GM18519 (cell line): ENCODE data around the gene PIP4P1.

Source experiments
- ATAC-seq: cut with Tn5 transposase; IDR thresholded peaks from one replicate; pipeline ENCODE4 v1.9.1; 2021; ENCODE audit warnings: mild to moderate bottlenecking, moderate library complexity; ENCODE audit not compliant: unreplicated experiment, low FRiP score

The PIP4P1 gene

GRCh38 chr14:20412411-20412810, 48.8 kb downstream of the PIP4P1 start:
- ATAC-seq, result peak; percentile 58

DNA sequence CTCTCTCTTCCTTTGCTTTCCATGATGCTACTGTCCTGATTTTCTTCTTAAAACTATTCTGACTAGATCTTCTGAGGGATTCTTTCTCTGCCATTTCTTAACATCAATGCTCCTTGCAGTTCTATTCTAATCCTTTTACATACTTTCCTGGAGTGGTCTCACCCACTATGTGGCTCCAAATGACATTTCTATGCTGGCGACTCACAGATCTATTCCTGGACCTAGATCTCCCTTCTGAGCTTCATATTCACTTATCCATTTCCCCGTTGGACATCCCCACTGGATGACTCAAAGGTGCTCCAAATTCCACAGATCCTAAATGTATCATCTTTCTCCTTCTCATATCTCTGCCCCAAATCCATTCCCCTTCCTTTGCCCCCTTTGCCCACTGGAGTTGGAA, 52.0 kb downstream of the PIP4P1 start:
- no peak for ATAC-seq
